AG09319 (cell line): ENCODE measurements around the gene CDKL1.
A peak's percentile ranks its signal among the peaks of the same experiment; 100 is the strongest.

Experiments used
- DNase-seq: peaks from one replicate; pipeline ENCODE4 v3.0.0-alpha.2; 2010; ENCODE audit warnings: low read depth; ENCODE audit errors: extremely low read depth
- CTCF ChIP-seq: IDR thresholded peaks from 2 replicates; pipeline ENCODE4 v1.5.1; 2011; ENCODE audit warnings: low read depth, mild to moderate bottlenecking, inconsistent platforms, low read length, moderate library complexity

The CDKL1 gene

GRCh38 chr14:50417853-50418252, 21.2 kb upstream of the CDKL1 start:
- TF ChIP-seq CTCF, result no peak
- no peak for DNase-seq

- peak; percentile 56 for DNase-seq
- no peak for TF ChIP-seq CTCF
These were observed 14.2 kb upstream of the CDKL1 start for GRCh38 chr14:50410921-50411320.

- TF ChIP-seq CTCF, result no peak
- no peak for DNase-seq
These were observed 13.4 kb upstream of the CDKL1 start for GRCh38 chr14:50410071-50410470.

- no peak for TF ChIP-seq CTCF
- no peak for DNase-seq
These were observed 10.6 kb upstream of the CDKL1 start for GRCh38 chr14:50407111-50407812.

GRCh38 chr14:50403419-50403818, 6.7 kb upstream of the CDKL1 start:
- TF ChIP-seq CTCF, result no peak
- no peak for DNase-seq

GRCh38 chr14:50402965-50403364, 6.3 kb upstream of the CDKL1 start:
- no peak for DNase-seq

GRCh38 chr14:50400461-50400860, 3.8 kb upstream of the CDKL1 start:
- no peak for DNase-seq
- TF ChIP-seq CTCF, result no peak

More at GRCh38 chr14:50402965-50403364, 6.3 kb upstream of the CDKL1 start:
- TF ChIP-seq CTCF, result no peak
